Endothelial cell of umbilical vein (primary cell): ENCODE measurements around the gene ZNF580. TPM values are rescaled to one million over a fixed set of nuclear protein-coding genes. Genes with fewer than 3 reads are reported as not detected.

Experiments
- BruUV-seq: library from RNA; stranded (reverse); fragments of 400-500 nt; replicated peaks from 2 replicates; lab custom pipeline; 2021; lab: Mats Ljungman, UMichigan
- CTCF ChIA-PET: fragments of 300-600, 350-600 bp; sonication (Branson Sonifier 250); formaldehyde crosslinking; loops from one replicate; lab custom pipeline; 2021; ENCODE audit warnings: antibody characterized with exemption, inconsistent platforms; lab: Charles Lee
- POLR2A ChIA-PET: fragments of 300-600, 350-600 bp; sonication (Branson Sonifier 250); formaldehyde crosslinking; loops from one replicate; lab custom pipeline; 2021; ENCODE audit warnings: antibody characterized with exemption, inconsistent platforms; lab: Charles Lee
- DNase-seq: peaks from one replicate; pipeline ENCODE4 v3.0.0-alpha.2; 2011; ENCODE audit warnings: low read depth, low spot score
- FAIRE-seq: peaks from 2 replicates; lab custom pipeline; 2011; peaks lifted over from hg19 to GRCh38; lab: Jason Lieb, UNC
- H2AFZ ChIP-seq: 2 replicates; pipeline ENCODE4 v1.6.0; 2012; ENCODE audit warnings: low read depth, low read length, control low read depth, inconsistent platforms
- H3K27ac ChIP-seq: 2 replicates; pipeline ENCODE4 v1.5.1; 2011; ENCODE audit warnings: low read depth, mild to moderate bottlenecking, control low read depth, low read length, moderate library complexity; ENCODE audit not compliant: insufficient read depth
- H3K27me3 ChIP-seq, 2 experiments: 2 replicates each; pipeline versions ENCODE4 v1.6.0 to v1.6.1; 2011; ENCODE audit warnings: low read length in 2 of 2, mixed read lengths in 1 of 2; ENCODE audit not compliant: control insufficient read depth in 2 of 2, insufficient read depth in 2 of 2
- H3K36me3 ChIP-seq, 2 experiments: 2 replicates in 1 of 2; 3 replicates in 1 of 2; pipeline ENCODE4 v1.5.1; 2011; ENCODE audit warnings: low read length in 2 of 2, mild to moderate bottlenecking in 1 of 2, moderate library complexity in 1 of 2; ENCODE audit not compliant: control insufficient read depth in 2 of 2, insufficient read depth in 2 of 2; ENCODE audit errors: extremely low read depth in 1 of 2
- H3K4me1 ChIP-seq: 3 replicates; pipeline ENCODE4 v1.5.1; 2011; ENCODE audit warnings: mild to moderate bottlenecking, low read length; ENCODE audit not compliant: control insufficient read depth, insufficient read depth; ENCODE audit errors: extremely low read depth
- H3K4me2 ChIP-seq: 2 replicates; pipeline ENCODE4 v1.6.1; 2011; ENCODE audit warnings: low read length, control low read depth, mixed read lengths; ENCODE audit not compliant: insufficient read depth
- H3K4me3 ChIP-seq, 3 experiments: fragments of 200-600 bp in 1 of 3; sonication (generic), shearing (Covaris generic) in 1 of 3; replicated peaks in 1 of 3; 2 replicates each; pipeline ENCODE4 v1.5.1; 2011 to 2016; ENCODE audit warnings: control low read depth in 3 of 3, low read length in 3 of 3, mild to moderate bottlenecking in 2 of 3, inconsistent platforms in 1 of 3, low read depth in 1 of 3, moderate library complexity in 1 of 3; ENCODE audit not compliant: insufficient read depth in 1 of 3
- H3K79me2 ChIP-seq: 2 replicates; pipeline ENCODE4 v1.6.0; 2012; ENCODE audit warnings: low read length, inconsistent platforms; ENCODE audit not compliant: control insufficient read depth, insufficient read depth
- H3K9ac ChIP-seq: replicated peaks from 2 replicates; pipeline ENCODE3; 2011; ENCODE audit warnings: low read length, control low read depth; ENCODE audit not compliant: insufficient read depth; ENCODE audit errors: extremely low read depth
- H3K9me1 ChIP-seq: replicated peaks from 3 replicates; pipeline ENCODE4 v1.6.0; 2011; ENCODE audit warnings: mild to moderate bottlenecking, low read length; ENCODE audit not compliant: control insufficient read depth, insufficient read depth; ENCODE audit errors: extremely low read depth
- H3K9me3 ChIP-seq: replicated peaks from 2 replicates; pipeline ENCODE4 v1.5.1; 2012; ENCODE audit warnings: low read length, inconsistent platforms; ENCODE audit not compliant: control insufficient read depth, insufficient read depth
- H4K20me1 ChIP-seq: replicated peaks from 2 replicates; pipeline ENCODE3; 2011; ENCODE audit warnings: mild to moderate bottlenecking, low read length; ENCODE audit not compliant: control insufficient read depth, insufficient read depth; ENCODE audit errors: extremely low read depth
- CTCF ChIP-seq, 2 donors: IDR thresholded peaks; 1 replicate in 1 of 2; 2 replicates in 1 of 2; pipeline ENCODE4 v1.5.1; 2011; ENCODE audit warnings: low read length in 2 of 2, mild to moderate bottlenecking in 2 of 2, moderate library complexity in 2 of 2, control low read depth in 1 of 2, inconsistent platforms in 1 of 2, low read depth in 1 of 2; ENCODE audit not compliant: insufficient read depth in 1 of 2; ENCODE audit errors: extremely low read depth in 1 of 2
- EZH2 ChIP-seq: IDR thresholded peaks from 2 replicates; pipeline ENCODE4 v1.6.1; 2012; ENCODE audit warnings: borderline replicate concordance, low read depth, mild to moderate bottlenecking, moderate library complexity, low read length, inconsistent platforms; ENCODE audit not compliant: severe bottlenecking
- FOS ChIP-seq: IDR thresholded peaks from 2 replicates; pipeline ENCODE4 v1.6.1; 2011; ENCODE audit warnings: mild to moderate bottlenecking, low read length, moderate library complexity, borderline replicate concordance; ENCODE audit not compliant: insufficient read depth
- GATA2 ChIP-seq: IDR thresholded peaks from 2 replicates; pipeline ENCODE4 v1.7.0; 2011; ENCODE audit warnings: low read depth, mild to moderate bottlenecking, moderate library complexity, mixed read lengths, low read length; ENCODE audit not compliant: insufficient read length, insufficient read depth
- JUN ChIP-seq: IDR thresholded peaks from 2 replicates; pipeline ENCODE4 v1.6.1; 2011; ENCODE audit warnings: borderline replicate concordance, low read depth; ENCODE audit not compliant: insufficient read length, insufficient read depth
- MAX ChIP-seq: IDR thresholded peaks from 2 replicates; pipeline ENCODE4 v1.6.1; 2011; ENCODE audit not compliant: insufficient read depth, insufficient read length
- MYC ChIP-seq: IDR thresholded peaks from one replicate; pipeline ENCODE4 v1.6.1; 2011; ENCODE audit warnings: mild to moderate bottlenecking, low read depth, low read length
- POLR2A ChIP-seq: IDR thresholded peaks from 2 replicates; pipeline ENCODE4 v1.6.1; 2012; ENCODE audit warnings: low read depth, mild to moderate bottlenecking, control low read depth, low read length
- POLR2AphosphoS5 ChIP-seq: IDR thresholded peaks from 2 replicates; pipeline ENCODE4 v1.6.1; 2012; ENCODE audit warnings: low read depth, mild to moderate bottlenecking, control low read depth, low read length, moderate library complexity; ENCODE audit not compliant: insufficient read depth
- dilution Hi-C: fragments of 300-500 bp; cut with MboI; formaldehyde crosslinking; loops from one replicate; pipeline ENCODE4 v1.15.0; 2019; ENCODE audit warnings: low sequenced_read_pairs; ENCODE audit not compliant: extremely low pct_ligation_motif_present
- intact Hi-C: fragments of 100-400 bp; cut with micrococcal nuclease; formaldehyde crosslinking; loops from one replicate; pipeline ENCODE4 v1.10.0; 2022
- polyA plus RNA-seq, 4 experiments: library from polyadenylated mRNA; depleted of rRNA in 3 of 4; stranded (reverse) in 3 of 4; unstranded in 1 of 4; fragments of >200 nt; gene quantifications; 2 replicates each; pipeline versions ENCODE4 v1.2.1 to v1.2.3, GENCODE V29; 2011 to 2012; ENCODE audit warnings: missing spikeins in 1 of 4
- total RNA-seq: library from RNA; stranded (reverse); gene quantifications from 2 replicates; pipeline ENCODE4 v1.2.3, GENCODE V29; 2021

The ZNF580 gene
- total and polyA plus RNA-seq, 2 donors (not counting 3 experiments of a cell fraction or from before 2014, with no cell fraction given) = 13.7 to 41.1 TPM

- Histone ChIP-seq H3K9ac (peak overlapping the region; percentile 61), H3K9me3 (no peaks in the 10 kb centered on the region), H3K79me2 (peaks cover 23% of the 10 kb centered on the region), H3K27ac (no peak overlapping the region), H4K20me1 (no peaks in the 10 kb centered on the region), H3K4me1 (peaks cover 35% of the 10 kb centered on the region), H3K4me2 (peak overlapping the region; percentile 50), H3K9me1 (no peaks in the 10 kb centered on the region), H2AFZ (no peak overlapping the region), H3K27me3 (no peaks in the 10 kb centered on the region), H3K4me3 (peak overlapping the region; percentile 53 to 75 (median 61)), H3K36me3 (peaks cover 3 to 10% of the 10 kb centered on the region in 2 experiments)
- dilution Hi-C loops (no loop called here), intact Hi-C loops (loop anchor here (5.0 kb wide), 1 partner anchor 557 kb away; no protein-coding TSS in a partner anchor)
- DNase-seq (no peak), FAIRE-seq (no peak)
- TF ChIP-seq GATA2 (no peak), MYC (no peak), EZH2 (no peak), FOS (no peak), CTCF (IDR thresholded peaks at IDR 0.05; ENCODE audit: extremely low read depth in 1 of 2, insufficient read depth in 1 of 2, low read depth in 1 of 2, low read length in 2 of 2) (no peak), POLR2A (no peak), JUN (no peak), POLR2AphosphoS5 (no peak), MAX (no peak)
- ChIA-PET CTCF (interaction anchor here (0.6 kb wide), 1 partner anchor 471 kb away, joined by 4 read pairs; no protein-coding TSS in a partner anchor), POLR2A (no interaction called here)
- no TSS peak for BruUV-seq
Measured at GRCh38 chr19:55644191-55644833, 3.5 kb downstream of the ZNF580 start.
